ENCODE measurements around the gene FOXP2.

Gene FOXP2

GRCh38 chr7:114648117-114648516, 233.5 kb downstream of the FOXP2 start:
- no peaks in the 10 kb centered on the region for H3K36me3 ChIP-seq (ENCODE audit: insufficient read depth, low read depth, low read length)
- no peak overlapping the region for H3K27ac ChIP-seq (ENCODE audit: low read length)
- no peak overlapping the region for H3K9ac ChIP-seq (ENCODE audit: low read depth, low read length)
- peaks cover 13% of the 10 kb centered on the region; the same call in 1 of the 2 replicates for H3K4me1 ChIP-seq (ENCODE audit: insufficient read depth, low read length)
- no peaks in the 10 kb centered on the region for H3K9me3 ChIP-seq (ENCODE audit: insufficient read depth, low read depth, low read length)
- H3K27me3 ChIP-seq (ENCODE audit: insufficient read depth, low read length), result no peaks in the 10 kb centered on the region
- H3K4me3 ChIP-seq (ENCODE audit: low read length), result no peak overlapping the region

GRCh38 chr7:114648680-114649079, 234.1 kb downstream of the FOXP2 start:
- no peak overlapping the region for H3K4me3 ChIP-seq (ENCODE audit: low read length)
- no peaks in the 10 kb centered on the region for H3K9me3 ChIP-seq (ENCODE audit: insufficient read depth, low read depth, low read length)
- H3K9ac ChIP-seq (ENCODE audit: low read depth, low read length), result no peak overlapping the region
- H3K27ac ChIP-seq (ENCODE audit: low read length), result no peak overlapping the region
- peaks cover 17% of the 10 kb centered on the region; the same call in 1 of the 2 replicates for H3K4me1 ChIP-seq (ENCODE audit: insufficient read depth, low read length)
- H3K36me3 ChIP-seq (ENCODE audit: insufficient read depth, low read depth, low read length), result no peaks in the 10 kb centered on the region
- H3K27me3 ChIP-seq (ENCODE audit: insufficient read depth, low read length), result no peaks in the 10 kb centered on the region

GRCh38 chr7:114649689-114650088, 235.1 kb downstream of the FOXP2 start:
- H3K4me3 ChIP-seq (ENCODE audit: low read length), result no peak overlapping the region
- H3K9ac ChIP-seq (ENCODE audit: low read depth, low read length), result no peak overlapping the region
- no peaks in the 10 kb centered on the region for H3K36me3 ChIP-seq (ENCODE audit: insufficient read depth, low read depth, low read length)
- no peak overlapping the region for H3K27ac ChIP-seq (ENCODE audit: low read length)
- no peaks in the 10 kb centered on the region for H3K27me3 ChIP-seq (ENCODE audit: insufficient read depth, low read length)
- no peaks in the 10 kb centered on the region for H3K9me3 ChIP-seq (ENCODE audit: insufficient read depth, low read depth, low read length)
- H3K4me1 ChIP-seq (ENCODE audit: insufficient read depth, low read length), result peaks cover 17% of the 10 kb centered on the region; the same call in 1 of the 2 replicates

- H3K4me3 ChIP-seq (ENCODE audit: low read length), result no peak overlapping the region
- no peaks in the 10 kb centered on the region for H3K27me3 ChIP-seq (ENCODE audit: insufficient read depth, low read length)
- no peaks in the 10 kb centered on the region for H3K36me3 ChIP-seq (ENCODE audit: insufficient read depth, low read depth, low read length)
- peaks cover 16% of the 10 kb centered on the region; the same call in 1 of the 2 replicates for H3K4me1 ChIP-seq (ENCODE audit: insufficient read depth, low read length)
- H3K9ac ChIP-seq (ENCODE audit: low read depth, low read length), result no peak overlapping the region
- H3K27ac ChIP-seq (ENCODE audit: low read length), result no peak overlapping the region
- no peaks in the 10 kb centered on the region for H3K9me3 ChIP-seq (ENCODE audit: insufficient read depth, low read depth, low read length)
Measured at GRCh38 chr7:114650491-114650890, 235.9 kb downstream of the FOXP2 start.

GRCh38 chr7:114652041-114652440, 237.4 kb downstream of the FOXP2 start:
- no peak overlapping the region for H3K27ac ChIP-seq (ENCODE audit: low read length)
- no peak overlapping the region for H3K4me3 ChIP-seq (ENCODE audit: low read length)
- H3K36me3 ChIP-seq (ENCODE audit: insufficient read depth, low read depth, low read length), result no peaks in the 10 kb centered on the region
- no peaks in the 10 kb centered on the region for H3K9me3 ChIP-seq (ENCODE audit: insufficient read depth, low read depth, low read length)
- H3K9ac ChIP-seq (ENCODE audit: low read depth, low read length), result no peak overlapping the region
- H3K27me3 ChIP-seq (ENCODE audit: insufficient read depth, low read length), result no peaks in the 10 kb centered on the region
- H3K4me1 ChIP-seq (ENCODE audit: insufficient read depth, low read length), result peaks cover 14% of the 10 kb centered on the region; the same call in 1 of the 2 replicates

- Histone ChIP-seq H3K9ac (ENCODE audit: low read depth, low read length) (no peak overlapping the region), H3K9me3 (ENCODE audit: insufficient read depth, low read depth, low read length) (no peaks in the 10 kb centered on the region), H3K36me3 (ENCODE audit: insufficient read depth, low read depth, low read length) (no peaks in the 10 kb centered on the region), H3K4me3 (ENCODE audit: low read length) (no peak overlapping the region), H3K27ac (ENCODE audit: low read length) (no peak overlapping the region), H3K4me1 (ENCODE audit: insufficient read depth, low read length) (peaks cover 17% of the 10 kb centered on the region; the same call in 1 of the 2 replicates), H3K27me3 (ENCODE audit: insufficient read depth, low read length) (no peaks in the 10 kb centered on the region)
Measured at GRCh38 chr7:114653364-114654088, 238.9 kb downstream of the FOXP2 start.

DNA sequence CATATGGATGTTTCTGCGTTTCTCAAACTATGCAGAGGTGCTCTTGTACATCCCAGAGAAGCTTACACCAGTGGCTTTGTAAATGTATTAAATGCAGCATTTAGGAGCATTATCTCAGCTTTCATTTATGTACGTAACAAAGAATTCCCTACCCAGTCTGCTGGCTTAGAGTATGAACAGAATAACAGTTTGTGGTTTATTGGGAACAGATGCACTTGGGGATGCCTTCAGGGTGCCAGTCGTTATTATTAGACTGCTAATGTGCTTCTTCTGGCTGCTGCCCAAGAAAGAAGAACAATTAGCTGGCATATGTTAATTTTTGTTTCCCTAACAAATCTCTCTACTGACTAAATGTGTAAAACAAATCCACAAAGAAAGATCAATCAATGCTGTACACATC, 241.9 kb downstream of the FOXP2 start:
- Histone ChIP-seq H3K27me3 (ENCODE audit: insufficient read depth, low read length) (no peaks in the 10 kb centered on the region), H3K9ac (ENCODE audit: low read depth, low read length) (no peak overlapping the region), H3K27ac (ENCODE audit: low read length) (no peak overlapping the region), H3K4me3 (ENCODE audit: low read length) (no peak overlapping the region), H3K9me3 (ENCODE audit: insufficient read depth, low read depth, low read length) (no peaks in the 10 kb centered on the region), H3K4me1 (ENCODE audit: insufficient read depth, low read length) (peaks cover 40% of the 10 kb centered on the region), H3K36me3 (ENCODE audit: insufficient read depth, low read depth, low read length) (no peaks in the 10 kb centered on the region)

DNA sequence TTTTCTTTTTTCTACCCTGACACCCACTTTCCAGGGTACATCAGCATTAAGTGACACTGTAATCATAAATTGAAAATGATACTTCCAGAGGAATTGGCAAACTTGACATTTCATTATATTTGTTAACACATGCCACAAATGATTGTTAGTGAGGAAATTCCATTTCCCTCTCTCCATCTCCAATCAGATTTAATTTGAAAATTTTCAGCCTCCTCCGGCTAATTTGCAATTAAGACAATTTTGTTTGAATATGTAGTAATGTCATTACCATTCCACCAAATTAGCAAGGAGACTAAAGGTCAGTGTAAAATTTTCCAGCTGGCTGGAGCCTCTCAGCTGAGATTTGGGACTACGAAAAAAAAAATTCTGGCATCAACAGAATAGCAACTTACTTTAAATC, 242.7 kb downstream of the FOXP2 start:
- no peak overlapping the region for H3K9ac ChIP-seq (ENCODE audit: low read depth, low read length)
- no peaks in the 10 kb centered on the region for H3K36me3 ChIP-seq (ENCODE audit: insufficient read depth, low read depth, low read length)
- no peaks in the 10 kb centered on the region for H3K9me3 ChIP-seq (ENCODE audit: insufficient read depth, low read depth, low read length)
- H3K4me3 ChIP-seq (ENCODE audit: low read length), result no peak overlapping the region
- H3K27me3 ChIP-seq (ENCODE audit: insufficient read depth, low read length), result no peaks in the 10 kb centered on the region
- H3K27ac ChIP-seq (ENCODE audit: low read length), result no peak overlapping the region
- H3K4me1 ChIP-seq (ENCODE audit: insufficient read depth, low read length), result peaks cover 45% of the 10 kb centered on the region

GRCh38 chr7:114658216-114658615, 243.6 kb downstream of the FOXP2 start:
- H3K27ac ChIP-seq (ENCODE audit: low read length), result no peak overlapping the region
- peaks cover 43% of the 10 kb centered on the region for H3K4me1 ChIP-seq (ENCODE audit: insufficient read depth, low read length)

DNA sequence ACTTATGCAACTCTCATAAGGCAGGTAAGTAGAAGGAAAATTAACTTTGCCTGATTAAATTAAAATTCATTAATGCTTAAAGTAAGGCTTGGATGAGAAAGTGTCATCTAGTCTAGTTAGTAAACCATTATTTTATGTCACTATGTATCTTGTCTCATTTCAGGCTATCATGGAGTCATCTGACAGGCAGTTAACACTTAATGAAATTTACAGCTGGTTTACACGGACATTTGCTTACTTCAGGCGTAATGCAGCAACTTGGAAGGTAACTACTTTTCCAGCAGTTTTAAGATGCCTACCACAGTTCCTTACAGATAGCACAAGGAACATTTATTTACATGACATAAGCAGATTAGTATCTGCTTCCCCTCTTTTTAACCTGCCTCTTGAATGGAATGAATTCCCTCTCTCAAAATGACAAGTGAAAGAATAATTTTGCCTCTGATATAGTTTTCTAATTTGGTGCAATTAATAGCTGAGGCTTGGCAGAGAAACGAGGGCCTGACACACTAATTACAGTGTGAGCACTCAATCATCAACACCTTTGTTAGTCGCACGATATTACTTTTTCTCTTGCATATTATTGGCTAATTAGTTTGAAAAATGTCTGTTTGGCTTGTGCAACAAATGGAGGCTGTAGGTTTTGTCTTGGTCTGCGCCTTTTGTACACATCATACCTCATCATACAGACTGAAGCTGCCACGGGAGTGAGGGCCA, 245.0 kb downstream of the FOXP2 start:
- Histone ChIP-seq H3K27ac (ENCODE audit: low read length) (no peak overlapping the region), H3K27me3 (ENCODE audit: insufficient read depth, low read length) (no peaks in the 10 kb centered on the region), H3K4me3 (ENCODE audit: low read length) (no peak overlapping the region), H3K9me3 (ENCODE audit: insufficient read depth, low read depth, low read length) (no peaks in the 10 kb centered on the region), H3K9ac (ENCODE audit: low read depth, low read length) (no peak overlapping the region), H3K4me1 (ENCODE audit: insufficient read depth, low read length) (peaks cover 40% of the 10 kb centered on the region), H3K36me3 (ENCODE audit: insufficient read depth, low read depth, low read length) (no peaks in the 10 kb centered on the region)

More at GRCh38 chr7:114658216-114658615, 243.6 kb downstream of the FOXP2 start:
- H3K27me3 ChIP-seq (ENCODE audit: insufficient read depth, low read length), result no peaks in the 10 kb centered on the region
- H3K9ac ChIP-seq (ENCODE audit: low read depth, low read length), result no peak overlapping the region
- H3K4me3 ChIP-seq (ENCODE audit: low read length), result no peak overlapping the region
- no peaks in the 10 kb centered on the region for H3K36me3 ChIP-seq (ENCODE audit: insufficient read depth, low read depth, low read length)
- H3K9me3 ChIP-seq (ENCODE audit: insufficient read depth, low read depth, low read length), result no peaks in the 10 kb centered on the region

DNA sequence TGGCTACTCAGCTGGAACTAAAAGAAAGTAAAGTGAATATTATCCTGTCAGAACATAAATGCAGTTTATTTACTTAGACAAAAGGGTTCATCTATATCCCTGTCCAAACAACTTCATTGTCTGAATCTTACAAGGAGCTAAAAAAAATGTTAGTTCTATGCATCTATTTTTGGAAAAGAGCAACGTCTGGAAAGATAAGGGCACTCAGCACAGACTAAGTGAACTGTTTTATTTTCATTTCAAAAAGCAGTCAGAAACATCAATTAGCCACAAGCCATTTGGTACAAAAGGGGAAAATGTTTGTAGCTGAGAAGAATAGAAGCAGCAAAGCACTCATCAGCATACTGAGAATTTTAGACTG, 245.5 kb downstream of the FOXP2 start:
- H3K4me3 ChIP-seq (ENCODE audit: low read length), result no peak overlapping the region
- H3K36me3 ChIP-seq (ENCODE audit: insufficient read depth, low read depth, low read length), result no peaks in the 10 kb centered on the region
- H3K9me3 ChIP-seq (ENCODE audit: insufficient read depth, low read depth, low read length), result no peaks in the 10 kb centered on the region
- no peak overlapping the region for H3K9ac ChIP-seq (ENCODE audit: low read depth, low read length)
- peaks cover 40% of the 10 kb centered on the region for H3K4me1 ChIP-seq (ENCODE audit: insufficient read depth, low read length)
- H3K27ac ChIP-seq (ENCODE audit: low read length), result no peak overlapping the region
- H3K27me3 ChIP-seq (ENCODE audit: insufficient read depth, low read length), result no peaks in the 10 kb centered on the region

GRCh38 chr7:114660753-114661152, 246.1 kb downstream of the FOXP2 start:
- Histone ChIP-seq H3K4me3 (ENCODE audit: low read length) (no peak overlapping the region), H3K9me3 (ENCODE audit: insufficient read depth, low read depth, low read length) (no peaks in the 10 kb centered on the region), H3K27me3 (ENCODE audit: insufficient read depth, low read length) (no peaks in the 10 kb centered on the region), H3K9ac (ENCODE audit: low read depth, low read length) (no peak overlapping the region), H3K36me3 (ENCODE audit: insufficient read depth, low read depth, low read length) (no peaks in the 10 kb centered on the region), H3K4me1 (ENCODE audit: insufficient read depth, low read length) (peaks cover 40% of the 10 kb centered on the region), H3K27ac (ENCODE audit: low read length) (no peak overlapping the region)
